ENCODE data around the gene OR10H1. TPM values are rescaled to one million over a fixed set of nuclear protein-coding genes. Genes with fewer than 3 reads are reported as not detected.
A peak's percentile ranks its signal among the peaks of the same experiment; 100 is the strongest.
"Not testable (repeated sequence)": the region's sequence is repeated elsewhere in the genome, so short reads cannot be mapped to it uniquely, and the experiment has no call there.

The OR10H1 gene
- total RNA-seq, 6 experiments from 2014 or later, result not detected

- TF ChIP-seq, protein P1, sequence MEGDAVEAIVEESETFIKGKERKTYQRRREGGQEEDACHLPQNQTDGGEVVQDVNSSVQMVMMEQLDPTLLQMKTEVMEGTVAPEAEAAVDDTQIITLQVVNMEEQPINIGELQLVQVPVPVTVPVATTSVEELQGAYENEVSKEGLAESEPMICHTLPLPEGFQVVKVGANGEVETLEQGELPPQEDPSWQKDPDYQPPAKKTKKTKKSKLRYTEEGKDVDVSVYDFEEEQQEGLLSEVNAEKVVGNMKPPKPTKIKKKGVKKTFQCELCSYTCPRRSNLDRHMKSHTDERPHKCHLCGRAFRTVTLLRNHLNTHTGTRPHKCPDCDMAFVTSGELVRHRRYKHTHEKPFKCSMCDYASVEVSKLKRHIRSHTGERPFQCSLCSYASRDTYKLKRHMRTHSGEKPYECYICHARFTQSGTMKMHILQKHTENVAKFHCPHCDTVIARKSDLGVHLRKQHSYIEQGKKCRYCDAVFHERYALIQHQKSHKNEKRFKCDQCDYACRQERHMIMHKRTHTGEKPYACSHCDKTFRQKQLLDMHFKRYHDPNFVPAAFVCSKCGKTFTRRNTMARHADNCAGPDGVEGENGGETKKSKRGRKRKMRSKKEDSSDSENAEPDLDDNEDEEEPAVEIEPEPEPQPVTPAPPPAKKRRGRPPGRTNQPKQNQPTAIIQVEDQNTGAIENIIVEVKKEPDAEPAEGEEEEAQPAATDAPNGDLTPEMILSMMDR (IDR thresholded peaks at IDR 0.05), result peak; percentile 33 to 44 (median 38)
- TF ChIP-seq POLR2A (IDR thresholded peaks at IDR 0.05), result no peak
- ATAC-seq (peak in 2 of 4 donors; percentile 40 to 49), DNase-seq (no peak)
- H3K27me3 ChIP-seq, result no peaks in the 10 kb centered on the region
- no peaks in the 10 kb centered on the region for H3K36me3 ChIP-seq
- 21% methylated on average over 7 of the region's 7 CpGs for WGBS (ENCODE audit: insufficient coverage, low coverage, low lambda C conversion rate, missing lambda C conversion rate)
- no peaks in the 10 kb centered on the region for H3K4me1 ChIP-seq
- no peaks in the 10 kb centered on the region for H3K9me3 ChIP-seq
- no peak overlapping the region for H3K27ac ChIP-seq
- no peak overlapping the region for H3K4me3 ChIP-seq
- intact Hi-C loops (cut with DNase I), result loop anchor here in 1 of 2 donors (5.0 kb wide), 1 partner anchor 193 kb away; the partner anchor contains the start of gene CYP4F8
Observed at GRCh38 chr19:15810335-15810734, 5.1 kb downstream of the OR10H1 start.

DNA sequence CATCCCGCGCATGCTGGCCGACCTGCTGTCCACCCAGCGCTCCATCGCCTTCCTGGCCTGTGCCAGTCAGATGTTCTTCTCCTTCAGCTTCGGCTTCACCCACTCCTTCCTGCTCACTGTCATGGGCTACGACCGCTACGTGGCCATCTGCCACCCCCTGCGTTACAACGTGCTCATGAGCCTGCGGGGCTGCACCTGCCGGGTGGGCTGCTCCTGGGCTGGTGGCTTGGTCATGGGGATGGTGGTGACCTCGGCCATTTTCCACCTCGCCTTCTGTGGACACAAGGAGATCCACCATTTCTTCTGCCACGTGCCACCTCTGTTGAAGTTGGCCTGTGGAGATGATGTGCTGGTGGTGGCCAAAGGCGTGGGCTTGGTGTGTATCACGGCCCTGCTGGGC lies 21.2 kb downstream of the OR10H1 start:
- H3K9me3 ChIP-seq; DNase-seq; intact Hi-C loops (cut with DNase I); H3K27ac ChIP-seq; H3K36me3 ChIP-seq; H3K4me1 ChIP-seq; H3K4me3 ChIP-seq; H3K27me3 ChIP-seq: not testable (repeated sequence)
- ATAC-seq, result peak in 1 of 4 donors; percentile 26
- 92% methylated on average over 10 of the region's 18 CpGs for WGBS (ENCODE audit: insufficient coverage, low coverage, low lambda C conversion rate, missing lambda C conversion rate)

- TF ChIP-seq, protein P1 (IDR thresholded peaks at IDR 0.05), result no peak
- TF ChIP-seq POLR2A (IDR thresholded peaks at IDR 0.05), result no peak
- Histone ChIP-seq H3K36me3 (no peaks in the 10 kb centered on the region), H3K27me3 (no peaks in the 10 kb centered on the region), H3K9me3 (no peaks in the 10 kb centered on the region), H3K27ac (no peak overlapping the region), H3K4me3 (no peak overlapping the region), H3K4me1 (no peaks in the 10 kb centered on the region)
- ATAC-seq, result peak in 1 of 4 donors; percentile 91
- peak in 1 of 3 donors; percentile 46 for DNase-seq
- intact Hi-C loops (cut with DNase I), result no loop called here
- 25% methylated on average over 5 of the region's 6 CpGs for WGBS (ENCODE audit: insufficient coverage, low coverage, low lambda C conversion rate, missing lambda C conversion rate)
Observed at GRCh38 chr19:15790096-15790495, 25.4 kb downstream of the OR10H1 start.

GRCh38 chr19:15788594-15789270 lies 26.7 kb downstream of the OR10H1 start:
- ATAC-seq (peak in 1 of 4 donors; percentile 26), DNase-seq (no peak)
- Histone ChIP-seq H3K36me3 (no peaks in the 10 kb centered on the region), H3K9me3 (no peaks in the 10 kb centered on the region), H3K4me3 (no peak overlapping the region), H3K4me1 (no peaks in the 10 kb centered on the region), H3K27me3 (no peaks in the 10 kb centered on the region), H3K27ac (no peak overlapping the region)
- no peak for TF ChIP-seq POLR2A (IDR thresholded peaks at IDR 0.05)
- TF ChIP-seq, protein P1 (IDR thresholded peaks at IDR 0.05), result no peak
- intact Hi-C loops (cut with DNase I), result no loop called here
- WGBS (ENCODE audit: insufficient coverage, low coverage, low lambda C conversion rate, missing lambda C conversion rate), result 81% methylated on average over 2 of the region's 4 CpGs

DNA sequence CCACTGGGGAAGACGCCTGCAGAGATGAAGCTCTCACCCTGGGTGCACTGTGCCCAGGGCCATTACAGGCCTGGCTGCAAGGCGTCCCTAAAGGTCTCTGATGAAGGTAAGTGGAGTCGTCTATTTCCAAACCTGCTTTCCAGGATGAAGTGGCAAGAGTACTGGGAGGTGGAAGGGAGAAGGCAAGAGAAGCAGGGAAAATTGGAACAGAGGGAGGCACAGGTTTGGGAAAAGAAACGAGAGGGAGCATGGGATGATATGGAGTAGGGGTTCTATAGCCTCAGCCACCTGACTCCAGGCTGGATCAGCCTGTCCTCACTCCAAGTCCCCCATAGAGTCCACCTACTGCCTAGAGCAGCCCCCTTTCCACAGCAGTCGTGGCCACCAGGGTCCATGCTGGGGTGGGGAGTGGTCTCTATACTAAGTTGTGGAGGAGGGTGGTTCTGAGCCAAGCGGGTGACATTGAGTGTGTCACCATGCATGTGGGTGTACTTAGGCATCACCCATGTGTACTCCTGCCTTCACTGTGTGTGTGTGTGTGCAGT lies 27.8 kb downstream of the OR10H1 start, which contains the start of gene OR10H5:
OR10H5 (plus strand) TSS at position 51 of the 545 bp plus-strand sequence. CDS start 6,388 bp downstream, outside the sequence.
- no peak within 1 kb of the TSS for H3K4me3 ChIP-seq
- no peaks in the 10 kb centered on the region for H3K36me3 ChIP-seq
- 30% methylated on average over 4 of the region's 6 CpGs for WGBS (ENCODE audit: insufficient coverage, low coverage, low lambda C conversion rate, missing lambda C conversion rate)
- ATAC-seq, result no peak
- DNase-seq, result peak in 1 of 3 donors; percentile 15
- H3K27me3 ChIP-seq, result no peaks in the 10 kb centered on the region
- no peaks in the 10 kb centered on the region for H3K9me3 ChIP-seq
- no peak for TF ChIP-seq POLR2A (IDR thresholded peaks at IDR 0.05)
- TF ChIP-seq, protein P1 (IDR thresholded peaks at IDR 0.05), result no peak
- intact Hi-C loops (cut with DNase I), result no loop called here
- H3K4me1 ChIP-seq, result no peaks in the 10 kb centered on the region
- no peak within 1 kb of the TSS for H3K27ac ChIP-seq

- peaks cover 0 to 11% (median 0%) of the 10 kb centered on the region in 4 donors for H3K4me1 ChIP-seq
- DNase-seq, result peak in 1 of 3 donors; percentile 6
- intact Hi-C loops (cut with DNase I); H3K36me3 ChIP-seq; H3K27ac ChIP-seq; H3K27me3 ChIP-seq; ATAC-seq; H3K9me3 ChIP-seq; H3K4me3 ChIP-seq: not testable (repeated sequence)
- WGBS (ENCODE audit: insufficient coverage, low coverage, low lambda C conversion rate, missing lambda C conversion rate), result 35% methylated on average over 5 of the region's 7 CpGs
Observed at GRCh38 chr19:15782896-15783295, 32.6 kb downstream of the OR10H1 start.

Measured in right lobe of liver (tissue), 6 donors.